GM12891 (cell line): Measurements from ENCODE around the gene CDYL.

Experiments
- PAX5 ChIP-seq: IDR thresholded peaks from 2 replicates; pipeline ENCODE4 v1.6.1; 2011; ENCODE audit warnings: low read length, moderate library complexity, mild to moderate bottlenecking; ENCODE audit not compliant: insufficient read depth, severe bottlenecking
- POLR2A ChIP-seq: IDR thresholded peaks from 2 replicates; pipeline ENCODE4 v1.6.1; 2011; ENCODE audit warnings: low read depth, low read length, control low read depth
- POLR2AphosphoS5 ChIP-seq: IDR thresholded peaks from 2 replicates; pipeline ENCODE4 v1.6.1; 2011; ENCODE audit warnings: low read depth, low read length, control low read depth
- SPI1 ChIP-seq: IDR thresholded peaks from 2 replicates; pipeline ENCODE4 v1.6.1; 2011; ENCODE audit warnings: low read depth, low read length, control low read depth
- TAF1 ChIP-seq: IDR thresholded peaks from 2 replicates; pipeline ENCODE4 v1.6.1; 2011; ENCODE audit warnings: low read depth, low read length, control low read depth

DNA sequence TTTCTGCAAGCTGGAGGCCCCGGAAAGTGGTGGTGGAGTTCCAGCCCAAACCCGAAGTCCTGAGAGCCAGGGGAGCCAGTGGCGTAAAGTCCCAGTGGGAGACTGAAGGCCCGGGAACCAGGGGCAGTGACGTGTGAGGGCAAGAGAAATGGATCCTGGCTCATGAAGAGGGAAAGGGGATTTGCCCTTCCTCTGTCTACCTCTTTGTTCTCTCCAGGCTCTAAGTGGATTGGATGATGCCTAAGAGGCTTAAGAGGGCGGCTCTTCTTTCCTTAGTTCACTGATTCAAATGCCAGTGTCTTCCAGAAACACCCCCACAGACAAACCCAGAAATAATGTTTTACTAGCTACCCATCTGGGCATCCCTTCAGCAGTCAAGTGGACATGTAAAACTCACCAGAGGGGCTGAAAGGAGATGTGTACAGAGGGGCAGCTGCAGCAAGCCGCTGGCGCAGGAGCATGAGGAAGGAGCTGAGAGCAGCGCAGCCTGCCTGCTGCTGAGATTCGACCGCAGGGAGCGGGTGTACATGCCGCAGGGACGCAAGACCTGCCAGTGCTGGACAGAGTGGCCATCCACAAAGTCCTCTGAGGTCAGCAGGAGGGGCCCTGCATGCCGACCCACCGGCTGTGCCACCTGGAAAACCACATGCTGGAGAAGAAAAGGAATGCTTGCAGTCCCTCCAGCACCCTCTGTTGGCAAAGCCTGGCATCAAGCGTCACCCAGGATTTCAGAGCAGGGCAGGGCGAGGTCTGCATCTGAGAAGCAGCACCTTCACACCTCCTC lies 29.5 kb downstream of the CDYL start:
- TF ChIP-seq TAF1 = no peak
- TF ChIP-seq PAX5 = no peak
- TF ChIP-seq POLR2AphosphoS5 = no peak
- TF ChIP-seq POLR2A = no peak
- no peak for TF ChIP-seq SPI1
